ENCODE measurements around the gene ZBTB7A.
A peak's percentile ranks its signal among the peaks of the same experiment; 100 is the strongest.

The ZBTB7A gene

DNA sequence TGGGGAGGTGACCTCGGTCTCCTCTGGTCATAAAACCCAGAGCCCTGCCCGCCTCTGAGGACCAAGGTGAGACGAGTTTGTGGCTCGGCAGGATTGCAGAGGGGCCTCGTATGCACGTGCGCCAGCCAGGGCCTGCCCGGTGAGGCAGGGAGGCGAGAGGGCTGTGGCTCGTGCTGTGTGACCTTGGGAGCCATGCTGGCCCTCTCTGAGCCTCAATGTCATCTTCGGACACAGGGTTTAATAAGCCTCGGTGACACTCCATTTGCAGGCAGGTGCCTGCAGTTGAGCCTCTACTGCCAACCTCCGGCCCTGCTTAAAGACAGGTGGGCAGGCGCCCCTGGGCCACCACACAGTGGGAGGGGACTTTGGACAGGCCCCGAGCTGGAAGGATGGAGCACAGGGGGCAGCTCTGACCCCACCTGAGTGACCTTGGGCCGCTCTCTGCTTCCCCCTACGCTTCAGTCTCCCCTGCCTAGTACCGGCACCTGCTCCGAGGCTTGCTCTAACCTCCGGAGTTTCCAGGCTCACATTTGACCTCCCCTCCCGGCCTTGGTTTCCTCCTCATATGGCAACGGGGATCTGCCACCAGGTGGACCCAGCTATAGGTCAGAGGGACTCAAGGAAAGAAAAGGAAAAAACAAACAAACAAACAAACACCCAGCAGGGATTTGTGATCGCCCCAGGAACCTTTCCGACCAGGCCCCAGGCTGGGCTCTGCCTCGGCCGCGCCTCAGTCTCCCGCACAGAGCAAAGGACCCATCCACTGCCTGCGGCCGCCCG lies 3.1 kb downstream of the ZBTB7A start:
- TF ChIP-seq, protein P1, sequence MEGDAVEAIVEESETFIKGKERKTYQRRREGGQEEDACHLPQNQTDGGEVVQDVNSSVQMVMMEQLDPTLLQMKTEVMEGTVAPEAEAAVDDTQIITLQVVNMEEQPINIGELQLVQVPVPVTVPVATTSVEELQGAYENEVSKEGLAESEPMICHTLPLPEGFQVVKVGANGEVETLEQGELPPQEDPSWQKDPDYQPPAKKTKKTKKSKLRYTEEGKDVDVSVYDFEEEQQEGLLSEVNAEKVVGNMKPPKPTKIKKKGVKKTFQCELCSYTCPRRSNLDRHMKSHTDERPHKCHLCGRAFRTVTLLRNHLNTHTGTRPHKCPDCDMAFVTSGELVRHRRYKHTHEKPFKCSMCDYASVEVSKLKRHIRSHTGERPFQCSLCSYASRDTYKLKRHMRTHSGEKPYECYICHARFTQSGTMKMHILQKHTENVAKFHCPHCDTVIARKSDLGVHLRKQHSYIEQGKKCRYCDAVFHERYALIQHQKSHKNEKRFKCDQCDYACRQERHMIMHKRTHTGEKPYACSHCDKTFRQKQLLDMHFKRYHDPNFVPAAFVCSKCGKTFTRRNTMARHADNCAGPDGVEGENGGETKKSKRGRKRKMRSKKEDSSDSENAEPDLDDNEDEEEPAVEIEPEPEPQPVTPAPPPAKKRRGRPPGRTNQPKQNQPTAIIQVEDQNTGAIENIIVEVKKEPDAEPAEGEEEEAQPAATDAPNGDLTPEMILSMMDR (conservative IDR thresholded peaks at IDR 0.05; ENCODE audit: low read depth, low read length): peak; percentile 27
- peak overlapping the region; percentile 76 for H3K4me3 ChIP-seq (ENCODE audit: low read depth, low read length)
- DNase-seq (ENCODE audit: low read depth): no peak

DNA sequence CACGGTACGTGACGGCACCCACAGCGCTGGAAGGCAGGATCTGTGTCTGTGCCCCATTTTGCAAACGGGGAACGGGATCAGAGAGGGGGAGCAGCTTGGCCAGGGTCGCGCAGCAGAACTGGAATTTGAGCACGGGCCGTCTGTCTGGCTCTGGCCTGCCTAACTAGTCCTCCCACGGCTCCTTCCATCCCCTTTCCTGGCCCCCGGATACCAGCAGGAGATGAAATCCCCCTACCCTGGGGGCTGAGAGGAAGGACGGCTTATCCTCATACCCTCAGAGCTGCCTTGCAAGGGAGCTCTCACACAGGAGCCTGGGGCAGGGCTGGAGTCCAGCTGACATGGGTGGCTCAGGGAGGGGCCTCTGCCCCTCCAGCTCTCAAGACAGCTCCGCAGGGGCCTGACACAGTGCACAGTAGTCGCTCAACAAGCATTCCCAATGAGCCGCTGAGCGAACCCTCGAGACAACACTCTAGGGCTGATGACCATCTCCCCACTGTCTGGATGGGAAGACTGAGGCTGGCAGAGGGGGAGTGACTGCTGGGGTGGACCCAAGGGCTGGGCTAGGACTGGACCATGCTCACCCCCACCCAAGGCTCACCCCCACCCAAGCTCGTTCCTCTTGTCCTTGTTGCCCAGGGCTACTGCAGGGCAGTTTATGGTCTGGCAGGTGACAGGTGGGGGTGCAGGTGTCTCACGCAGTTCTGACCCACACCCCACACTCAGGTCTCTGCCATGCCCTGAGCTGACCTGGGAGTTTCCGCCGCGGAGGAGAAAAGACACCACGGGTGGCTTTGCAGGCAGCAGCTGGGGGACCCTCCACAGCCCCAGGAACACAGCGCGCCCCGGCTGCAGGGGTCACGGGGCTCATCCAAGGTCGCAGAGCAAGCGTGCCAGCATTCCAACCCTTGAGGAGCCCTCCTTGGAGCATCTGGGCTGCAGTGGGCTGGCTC lies 4.0 kb downstream of the ZBTB7A start:
- H3K4me3 ChIP-seq (ENCODE audit: low read depth, low read length): peak overlapping the region; percentile 76
- TF ChIP-seq, protein P1 (conservative IDR thresholded peaks at IDR 0.05; ENCODE audit: low read depth, low read length): no peak
- DNase-seq (ENCODE audit: low read depth): no peak

DNA sequence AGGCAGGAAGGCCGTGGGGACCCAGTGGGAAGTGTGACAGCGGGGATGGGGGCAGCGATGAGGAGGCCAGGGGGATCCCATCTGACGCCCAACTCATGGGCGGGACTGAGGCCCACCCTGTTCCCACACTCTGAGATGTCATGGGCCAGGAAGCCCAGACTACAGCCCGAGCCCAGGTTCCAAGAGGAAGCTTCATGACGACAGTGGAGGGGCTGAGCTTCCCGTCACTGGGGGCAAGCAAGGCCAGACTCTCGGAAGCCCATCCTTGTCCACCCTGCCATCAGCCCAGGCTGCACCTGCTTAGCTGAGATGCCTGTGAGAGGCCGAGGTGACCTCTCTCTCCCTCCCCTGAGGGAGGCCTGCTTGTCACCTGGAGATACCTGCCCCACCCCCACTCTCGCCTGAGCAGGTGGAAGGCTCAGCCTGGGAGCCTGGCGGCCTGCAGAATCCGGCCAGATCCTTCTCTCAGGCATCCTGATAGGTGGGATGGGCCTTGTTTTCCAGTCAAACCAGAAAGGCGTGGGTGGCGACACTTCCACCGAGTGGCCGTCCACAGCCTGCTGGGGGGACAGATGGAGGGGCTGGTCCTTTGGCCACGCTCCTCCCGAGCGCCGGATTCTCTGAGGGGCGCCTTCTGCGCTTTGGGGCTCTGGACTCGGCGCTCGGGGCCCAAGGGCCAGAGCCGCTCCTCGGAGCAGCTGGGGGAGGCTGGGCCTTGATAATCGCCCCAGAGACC lies 4.8 kb downstream of the ZBTB7A start:
- DNase-seq (ENCODE audit: low read depth): no peak
- TF ChIP-seq, protein P1 (conservative IDR thresholded peaks at IDR 0.05; ENCODE audit: low read depth, low read length): no peak
- no peak overlapping the region for H3K4me3 ChIP-seq (ENCODE audit: low read depth, low read length)

DNA sequence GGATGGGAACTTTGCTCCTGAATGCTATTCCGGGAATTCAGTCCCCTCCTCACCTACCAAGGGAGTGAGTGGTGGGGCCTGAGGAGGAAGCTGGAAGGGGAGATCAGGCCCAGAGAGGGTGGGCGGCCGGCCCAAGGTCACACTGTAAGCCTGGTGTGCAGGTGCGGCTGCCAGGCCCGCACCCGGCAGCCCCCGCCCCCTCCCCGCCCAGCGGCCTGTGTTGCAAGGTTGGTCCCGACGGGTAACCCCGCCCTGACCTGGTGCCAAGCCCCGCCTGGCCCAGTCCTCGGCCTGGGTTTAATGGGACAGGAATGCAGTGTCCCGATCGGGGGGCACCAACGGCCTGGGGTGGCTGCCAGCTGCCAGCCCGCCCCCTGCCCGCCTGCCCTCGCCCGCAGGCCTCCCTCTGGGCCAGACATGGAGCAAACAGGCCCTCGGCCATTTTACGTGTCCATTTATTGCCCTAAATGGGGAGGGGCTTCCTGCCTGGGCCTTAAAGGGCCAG lies 5.5 kb downstream of the ZBTB7A start:
- TF ChIP-seq, protein P1 (conservative IDR thresholded peaks at IDR 0.05; ENCODE audit: low read depth, low read length): no peak
- H3K4me3 ChIP-seq (ENCODE audit: low read depth, low read length): no peak overlapping the region
- no peak for DNase-seq (ENCODE audit: low read depth)

DNA sequence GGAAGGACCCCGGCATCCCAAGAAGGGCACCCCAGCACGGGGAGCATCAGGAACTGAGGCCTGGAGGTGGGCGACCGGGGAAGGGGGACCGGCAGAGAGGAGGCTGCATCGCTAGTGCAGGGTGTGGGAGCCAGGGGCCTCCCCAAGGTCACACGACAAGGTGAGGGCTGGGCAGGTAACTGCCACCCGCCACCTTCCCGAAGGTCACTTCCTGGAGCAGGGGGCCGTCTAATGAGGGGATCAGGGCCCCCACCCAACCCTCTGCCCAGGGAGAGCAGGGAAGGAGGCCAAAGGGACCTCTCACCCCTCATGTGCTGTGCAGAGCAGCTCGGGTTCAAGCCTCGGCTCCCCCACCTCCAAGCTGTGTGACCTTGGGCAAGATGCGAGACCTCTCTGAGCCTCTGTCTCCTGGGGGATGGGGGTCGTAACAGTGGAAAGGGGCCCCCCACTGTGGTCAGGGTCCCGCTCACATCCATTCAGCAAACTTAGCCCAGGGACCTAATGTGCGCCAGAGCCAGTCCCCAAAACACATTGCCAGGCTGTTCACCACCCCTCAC lies 6.0 kb downstream of the ZBTB7A start:
- TF ChIP-seq, protein P1 (conservative IDR thresholded peaks at IDR 0.05; ENCODE audit: low read depth, low read length): no peak
- no peak overlapping the region for H3K4me3 ChIP-seq (ENCODE audit: low read depth, low read length)
- no peak for DNase-seq (ENCODE audit: low read depth)

DNA sequence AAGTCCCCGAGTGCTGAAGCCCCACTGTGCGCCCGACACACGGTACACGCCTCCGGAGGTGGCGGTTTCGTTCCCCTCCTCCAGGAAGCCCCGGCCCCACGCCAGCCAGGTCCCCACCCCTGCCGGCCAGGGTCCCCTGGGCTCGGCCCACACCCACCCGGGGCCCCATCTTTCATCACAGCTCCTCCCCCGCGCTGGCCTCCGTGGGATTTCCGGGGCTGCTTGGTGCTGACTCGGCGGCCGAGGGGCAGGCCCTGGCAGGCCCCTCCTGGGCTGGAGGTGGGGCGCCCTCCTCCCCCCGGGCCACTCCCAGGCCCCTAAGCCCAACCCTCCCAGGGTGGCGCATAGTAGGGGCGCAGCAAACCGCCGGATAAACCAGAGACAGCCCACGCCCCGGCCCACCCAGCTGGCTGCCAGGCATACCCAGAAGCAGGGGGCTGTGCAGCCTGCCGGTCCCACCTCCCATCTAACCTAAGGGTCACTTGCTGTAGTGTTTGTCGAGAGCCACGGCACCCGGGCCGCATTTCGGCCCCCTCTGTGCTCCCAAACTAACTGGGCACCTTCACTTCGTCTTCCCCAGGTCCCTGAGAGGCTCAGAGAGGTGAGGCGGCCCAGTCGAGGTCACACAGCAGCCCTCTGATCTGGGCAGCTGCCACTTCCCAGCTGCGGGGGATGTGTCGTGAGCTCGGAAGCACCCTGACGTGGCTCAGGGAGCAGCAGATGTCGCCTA lies 6.6 kb downstream of the ZBTB7A start:
- no peak for DNase-seq (ENCODE audit: low read depth)
- H3K4me3 ChIP-seq (ENCODE audit: low read depth, low read length): no peak overlapping the region
- TF ChIP-seq, protein P1 (conservative IDR thresholded peaks at IDR 0.05; ENCODE audit: low read depth, low read length): no peak

Data from choroid plexus epithelial cell (primary cell).